Activated gamma-delta T cell (primary cell): ENCODE results near the gene PTPRA.
A peak's percentile ranks its signal among the peaks of the same experiment; 100 is the strongest.

ENCODE experiments used
- DNase-seq: peaks from one replicate; lab custom pipeline; 2025; lab: John Stamatoyannopoulos, UW

The PTPRA gene

DNA sequence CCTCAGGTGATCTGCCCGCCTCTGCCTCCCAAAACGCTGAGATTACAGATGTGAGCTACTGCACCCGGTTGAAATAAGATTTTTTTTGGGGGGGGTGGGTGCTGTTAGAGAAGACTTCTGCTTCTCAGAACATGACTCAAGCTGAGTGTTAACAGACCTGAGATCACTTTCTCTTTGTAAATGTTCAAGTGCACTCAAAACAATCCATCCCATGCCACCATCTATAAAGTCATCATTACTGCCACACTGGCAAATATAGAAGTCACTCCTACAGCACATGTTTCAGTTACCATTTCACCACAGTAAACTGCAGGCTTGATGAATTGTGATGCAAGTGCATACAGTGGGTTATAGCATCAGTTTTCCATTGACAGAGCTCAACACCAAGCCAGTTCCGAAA lies 23.8 kb upstream of the PTPRA start:
- DNase-seq: no peak

DNA sequence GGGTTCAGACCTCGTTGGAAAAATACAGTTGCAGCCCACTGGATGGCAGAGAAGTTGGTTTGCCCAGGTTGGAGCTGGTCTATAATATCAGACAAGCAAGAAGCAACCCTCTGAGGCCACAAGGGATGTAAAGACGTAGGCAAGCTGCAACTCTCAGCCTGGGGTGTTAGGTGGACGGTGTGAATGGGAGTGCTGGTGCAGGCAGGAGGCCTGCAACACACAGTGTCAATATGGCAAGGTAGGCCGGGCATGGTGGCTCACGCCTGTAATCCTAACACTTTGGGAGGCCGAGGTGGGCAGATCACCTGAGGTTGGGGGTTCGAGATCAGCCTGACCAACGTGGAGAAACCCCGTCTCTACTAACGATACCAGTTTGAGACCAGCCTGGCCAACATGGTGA lies 22.2 kb upstream of the PTPRA start:
- no peak for DNase-seq

DNA sequence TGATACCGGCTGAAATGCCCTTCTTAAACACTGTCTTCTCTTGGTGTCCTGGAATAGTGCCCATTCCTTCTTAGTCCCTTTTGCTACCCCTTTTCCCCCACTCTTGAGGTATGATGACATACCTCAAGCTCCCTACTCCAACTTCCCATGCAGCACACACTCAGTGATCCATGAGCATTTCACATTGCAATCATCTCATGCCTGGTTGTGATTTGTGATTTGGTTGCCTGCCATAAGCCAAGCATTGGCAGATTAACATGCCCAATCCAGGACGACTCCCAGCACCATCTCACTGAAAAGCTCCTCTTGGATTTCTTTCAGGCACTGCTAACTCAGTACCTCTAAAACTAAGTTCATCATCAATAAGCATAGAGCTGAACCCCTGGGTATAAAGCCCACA lies 14.7 kb upstream of the PTPRA start:
- no peak for DNase-seq

DNA sequence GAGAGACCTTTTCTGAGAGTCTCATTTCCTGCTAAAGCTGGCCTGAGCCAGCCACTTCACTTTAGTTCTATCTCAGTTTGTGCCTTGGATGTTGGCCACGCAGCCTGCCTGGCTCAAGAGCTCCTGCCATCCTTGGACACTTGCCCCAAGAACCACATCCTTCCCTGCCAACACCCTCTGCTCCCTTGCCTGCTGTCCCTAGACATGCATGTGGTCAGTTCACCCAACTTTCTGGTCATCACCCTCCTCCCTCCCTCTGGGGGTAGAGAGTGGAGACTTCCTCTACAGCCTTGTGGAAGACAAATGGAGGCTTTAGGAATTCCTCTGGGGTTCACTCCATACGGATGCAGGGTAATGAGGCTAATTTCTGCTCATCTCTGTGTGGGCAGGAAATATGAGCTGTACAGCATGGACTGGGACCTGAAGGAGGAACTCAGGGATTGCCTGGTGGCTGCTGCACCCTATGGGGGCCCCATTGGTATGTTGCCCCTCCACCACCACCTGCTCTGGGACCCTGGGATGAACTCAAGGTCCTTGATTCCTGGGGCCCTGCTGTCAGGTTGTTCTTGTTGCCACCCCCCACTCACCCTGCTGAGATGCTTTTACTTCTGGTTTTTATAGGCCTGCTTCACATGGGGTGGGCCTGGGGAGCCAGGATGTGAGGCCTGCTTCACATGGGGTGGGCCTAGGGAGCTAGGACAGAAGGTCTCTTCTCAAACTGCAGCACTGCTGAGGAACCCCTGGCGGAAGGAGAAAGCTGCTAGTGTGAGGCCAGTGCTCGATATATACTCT lies 13.8 kb upstream of the PTPRA start:
- no peak for DNase-seq

DNA sequence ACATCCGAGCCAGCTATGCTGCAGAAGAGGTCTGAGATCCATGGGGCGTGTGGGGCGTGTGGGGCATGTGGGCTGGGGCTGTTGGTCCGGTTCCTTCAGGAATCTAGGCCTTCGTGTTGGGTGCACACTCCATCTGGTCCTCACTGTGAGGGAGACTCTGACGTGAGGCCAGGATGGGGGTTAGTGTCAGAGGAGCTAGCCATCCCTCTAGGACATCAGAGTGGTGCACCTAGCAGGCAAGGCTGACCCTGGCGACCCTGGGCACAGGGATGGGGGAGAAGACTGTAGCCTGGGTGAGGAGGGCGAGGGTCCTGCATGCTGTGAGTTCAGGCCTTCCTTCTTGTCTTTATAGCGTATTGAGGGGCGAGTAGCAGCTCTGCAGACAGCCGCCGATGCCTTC lies 8.7 kb upstream of the PTPRA start:
- DNase-seq: no peak

DNA sequence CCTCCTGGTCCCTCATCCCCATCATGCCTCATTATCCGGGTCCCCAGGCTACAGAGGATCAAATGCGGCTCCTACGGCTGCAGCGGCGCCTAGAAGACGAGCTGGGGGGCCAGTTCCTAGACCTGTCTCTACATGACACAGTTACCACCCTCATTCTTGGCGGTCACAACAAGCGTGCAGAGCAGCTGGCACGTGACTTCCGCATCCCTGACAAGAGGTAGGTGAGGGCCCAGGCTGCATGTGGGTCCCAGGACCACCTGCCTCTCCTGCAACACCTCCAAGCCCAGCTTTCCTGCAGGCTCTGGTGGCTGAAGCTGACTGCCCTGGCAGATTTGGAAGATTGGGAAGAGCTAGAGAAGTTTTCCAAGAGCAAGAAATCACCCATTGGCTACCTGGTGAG lies 8.2 kb upstream of the PTPRA start:
- DNase-seq: no peak

DNA sequence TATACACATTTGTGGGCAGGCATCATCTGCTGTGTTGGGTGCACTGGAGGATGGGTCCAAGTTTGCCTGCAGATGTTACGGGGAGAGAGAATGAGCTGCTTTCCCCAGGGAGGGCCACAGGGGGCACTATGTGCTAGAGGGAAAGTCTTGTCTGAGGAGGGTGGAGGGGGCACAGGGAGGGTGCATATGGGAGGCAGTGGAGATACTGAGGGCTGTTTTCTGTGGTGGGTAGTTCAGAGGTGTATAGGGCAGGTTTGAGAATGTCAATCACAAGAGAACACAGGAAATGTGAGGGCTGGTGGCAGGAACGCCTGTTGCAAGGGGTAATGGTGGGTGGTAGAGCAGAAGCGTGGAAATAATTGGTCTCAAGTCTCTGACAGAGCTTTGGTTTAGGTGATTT lies 7.7 kb upstream of the PTPRA start:
- no peak for DNase-seq

DNA sequence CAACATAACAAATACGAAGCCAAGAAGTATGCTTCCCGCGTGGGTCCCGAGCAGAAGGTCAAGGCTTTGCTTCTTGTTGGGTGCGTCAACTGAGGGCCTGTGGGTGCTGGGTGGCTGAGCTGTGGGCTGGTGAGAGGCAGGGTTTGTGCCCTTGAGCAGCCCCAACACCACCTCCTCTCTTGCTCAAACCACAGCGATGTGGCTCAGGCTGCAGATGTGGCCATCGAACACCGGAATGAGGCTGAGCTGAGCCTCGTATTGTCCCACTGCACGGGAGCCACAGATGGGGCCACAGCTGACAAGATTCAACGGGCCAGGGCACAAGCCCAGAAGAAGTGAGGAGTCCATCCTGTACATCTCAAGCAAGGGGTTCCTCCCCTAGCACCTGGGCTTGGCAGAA lies 7.0 kb upstream of the PTPRA start:
- DNase-seq: peak; percentile 15

DNA sequence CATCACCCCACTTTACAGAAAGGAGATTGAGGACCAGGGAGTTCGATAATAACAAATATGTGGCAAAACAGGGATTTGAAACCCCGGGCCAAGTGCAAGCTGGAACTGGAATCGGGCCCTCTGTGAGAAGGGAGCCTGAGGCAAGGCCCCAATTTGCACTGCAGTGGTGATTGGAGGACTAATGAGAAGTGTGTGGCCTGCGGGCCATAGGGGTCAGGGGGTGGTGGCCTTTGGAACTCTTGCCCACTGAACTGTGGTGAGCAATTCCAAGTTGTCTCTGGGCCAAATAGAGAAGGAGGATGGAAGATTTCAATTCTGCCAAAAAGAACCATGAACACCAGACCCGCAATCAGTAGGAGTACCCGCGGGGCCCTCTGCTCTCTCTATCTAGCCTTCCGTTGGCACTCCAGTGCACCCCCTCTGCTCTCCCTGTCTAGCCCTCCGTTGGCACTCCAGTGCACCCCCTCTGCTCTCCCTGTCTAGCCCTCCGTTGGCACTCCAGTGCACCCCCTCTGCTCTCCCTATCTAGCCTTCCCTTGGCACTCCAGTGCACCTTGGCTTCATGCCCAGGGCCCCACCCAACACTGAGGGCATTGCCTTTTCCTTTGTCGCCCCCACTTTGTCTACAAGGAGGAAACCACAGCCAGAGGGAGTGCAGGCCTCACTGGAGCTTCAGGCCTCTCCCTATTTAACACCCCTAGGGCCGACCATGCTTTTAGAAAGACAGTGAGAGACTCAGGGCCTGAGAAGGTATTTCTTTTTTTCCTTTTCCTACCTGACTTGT lies 6.0 kb upstream of the PTPRA start:
- no peak for DNase-seq

DNA sequence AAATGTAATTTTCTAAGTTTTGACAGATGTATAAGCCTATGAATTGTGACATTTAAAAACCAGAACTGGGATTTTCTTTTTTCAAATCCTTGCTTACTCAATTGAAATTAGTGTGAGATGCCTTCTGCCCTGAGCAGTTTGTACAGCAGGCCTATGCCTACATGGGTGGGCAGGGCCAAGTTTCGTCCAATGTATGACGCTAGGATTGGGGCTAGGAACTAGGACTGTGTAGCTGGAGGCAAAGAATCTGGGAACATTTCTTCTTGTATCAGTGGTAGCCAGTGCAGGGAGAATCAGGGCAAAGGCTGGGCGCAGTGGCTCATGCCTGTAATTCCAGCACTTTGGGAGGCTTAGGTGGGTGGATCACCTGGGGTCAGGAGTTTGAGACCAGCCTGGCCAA lies 3.9 kb upstream of the PTPRA start:
- no peak for DNase-seq

DNA sequence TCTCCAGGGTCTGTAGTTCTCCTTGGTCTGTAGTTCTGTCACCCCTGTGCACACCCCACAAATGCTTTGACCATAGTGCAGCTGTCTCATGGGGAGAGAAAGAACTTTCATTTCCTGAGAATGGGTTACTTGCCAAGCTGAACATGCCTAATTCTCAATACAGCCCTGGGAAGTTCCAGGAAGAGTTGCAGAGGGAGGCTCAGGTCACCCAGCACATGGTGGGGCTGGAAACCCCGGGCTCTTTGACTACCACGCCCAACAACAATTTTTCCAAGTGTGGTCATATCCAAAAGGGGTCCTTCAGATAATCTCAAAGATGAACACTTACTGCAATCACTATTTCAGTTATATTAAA lies 2.2 kb upstream of the PTPRA start:
- no peak for DNase-seq

DNA sequence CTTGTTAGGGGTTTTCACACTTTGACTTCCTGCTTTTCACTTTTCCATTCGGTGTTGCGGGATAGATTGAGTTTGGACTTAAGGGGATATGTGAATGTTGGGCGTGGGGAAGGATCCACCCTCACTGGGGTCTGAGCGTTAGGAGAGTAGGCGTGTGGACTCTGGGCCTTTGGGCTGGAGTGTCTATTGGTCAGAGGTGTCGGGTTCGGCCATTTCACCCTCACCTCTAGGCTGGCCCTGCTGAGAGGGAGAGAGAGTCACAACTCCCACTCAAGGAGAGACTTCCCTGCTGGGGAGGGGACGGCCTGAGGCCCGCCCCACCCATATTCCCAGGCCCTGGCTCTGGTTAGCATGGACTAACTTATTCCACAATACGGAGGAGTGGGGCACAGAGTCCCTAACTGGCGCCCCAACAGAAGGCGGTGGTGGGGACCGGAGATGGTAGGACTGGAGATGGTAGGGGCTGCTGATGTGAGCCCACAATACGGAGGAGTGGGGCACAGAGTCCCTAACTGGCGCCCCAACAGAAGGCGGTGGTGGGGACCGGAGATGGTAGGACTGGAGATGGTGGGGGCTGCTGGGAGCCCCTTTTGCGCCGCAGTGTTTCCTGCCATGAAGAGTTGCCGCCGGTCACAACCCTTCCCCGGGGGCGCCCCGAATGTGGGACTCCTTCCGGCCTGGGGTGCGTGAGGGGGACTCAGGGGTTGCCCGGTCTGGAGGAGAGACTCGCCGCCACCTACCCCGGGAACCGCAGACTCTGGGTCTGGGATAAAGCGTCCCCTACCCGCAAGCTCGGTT lies 1.4 kb upstream of the PTPRA start:
- peak; percentile 39 for DNase-seq

DNA sequence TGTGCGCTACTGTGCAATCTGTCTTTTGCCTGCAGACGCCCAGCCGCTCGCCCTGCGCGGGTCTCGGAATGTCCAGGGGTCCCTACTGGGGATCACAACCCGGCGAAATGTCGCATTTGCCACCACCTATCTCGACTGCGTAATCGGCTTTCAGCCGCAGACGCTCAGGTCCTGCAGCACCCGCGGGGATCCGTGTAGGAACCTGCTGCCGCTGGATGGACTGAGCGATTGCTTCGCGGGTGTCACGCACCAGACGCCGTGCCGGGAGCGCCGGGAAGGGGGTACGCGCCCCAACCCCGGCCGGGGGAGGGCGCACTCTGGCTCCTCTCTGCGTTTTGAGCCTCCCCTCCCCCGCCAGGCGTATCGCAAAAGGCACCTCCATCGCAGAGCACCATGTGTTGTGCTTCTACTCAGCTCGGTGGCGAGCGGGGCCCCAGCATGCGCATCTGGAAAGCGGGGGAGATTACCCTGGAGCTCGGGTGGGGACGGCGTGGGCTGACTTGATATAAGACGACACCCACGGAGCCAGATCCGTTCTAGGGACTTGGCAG lies 747 bp upstream of the PTPRA start:
- DNase-seq: peak; percentile 44

DNA sequence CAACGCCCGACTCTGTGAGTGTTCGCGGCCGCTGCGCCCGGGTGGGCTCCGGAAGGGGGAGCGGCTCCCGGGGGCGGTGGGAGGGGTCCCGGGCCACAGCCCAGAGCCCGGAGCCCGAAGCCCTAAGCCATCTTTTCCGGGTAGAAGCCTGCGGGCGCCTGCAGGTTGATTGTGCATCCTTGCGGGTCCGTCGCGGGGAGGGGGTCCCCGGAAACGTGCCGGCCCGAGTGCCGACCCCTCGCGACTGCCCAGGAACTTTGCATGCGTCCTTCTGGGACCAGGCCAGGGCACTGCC lies 413 bp downstream of the PTPRA start:
- DNase-seq: peak; percentile 68

DNA sequence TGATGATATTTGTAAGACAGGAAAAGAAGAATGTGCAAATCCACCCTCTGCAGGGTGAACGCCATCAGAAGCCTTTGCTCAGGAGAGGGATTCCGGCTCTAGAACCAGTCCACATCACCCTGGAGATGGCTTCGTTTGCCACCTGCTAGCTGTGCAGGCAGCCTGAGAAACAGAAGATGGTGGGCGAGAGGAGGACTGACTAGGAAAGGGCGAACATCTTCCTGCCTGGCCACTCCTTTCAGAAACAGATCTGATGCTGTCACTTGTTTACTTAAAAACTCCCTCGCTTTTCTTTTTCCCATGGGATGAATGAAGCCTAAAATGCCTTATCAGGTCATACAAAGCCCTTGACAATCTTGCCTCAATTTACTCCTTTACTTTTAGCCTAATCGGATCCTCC lies 1.2 kb downstream of the PTPRA start:
- no peak for DNase-seq

DNA sequence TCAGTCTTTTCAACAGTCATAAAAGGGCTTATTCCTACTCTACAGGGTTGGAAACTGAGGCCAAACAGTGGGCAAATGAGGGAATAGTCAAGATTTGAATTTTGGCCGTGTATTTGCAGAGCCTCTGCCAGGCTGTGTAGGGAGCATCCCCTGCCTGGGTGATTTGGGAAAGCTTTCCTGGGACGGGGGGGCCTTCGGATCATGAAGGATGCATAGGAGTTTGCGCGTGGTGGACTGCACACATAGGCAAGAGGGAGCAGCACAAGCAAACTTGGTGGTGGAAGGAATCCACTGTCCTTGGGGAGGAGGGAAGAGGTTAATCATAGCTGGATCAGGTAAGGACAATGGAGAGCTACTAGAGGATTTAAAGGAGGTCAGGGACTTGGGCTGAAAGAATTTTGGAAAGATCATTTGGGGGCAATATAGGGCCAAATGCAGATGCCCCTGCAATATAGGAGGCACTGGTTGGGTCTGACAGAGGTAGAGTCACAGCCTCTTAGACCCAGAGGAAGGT lies 2.5 kb downstream of the PTPRA start:
- DNase-seq: no peak

DNA sequence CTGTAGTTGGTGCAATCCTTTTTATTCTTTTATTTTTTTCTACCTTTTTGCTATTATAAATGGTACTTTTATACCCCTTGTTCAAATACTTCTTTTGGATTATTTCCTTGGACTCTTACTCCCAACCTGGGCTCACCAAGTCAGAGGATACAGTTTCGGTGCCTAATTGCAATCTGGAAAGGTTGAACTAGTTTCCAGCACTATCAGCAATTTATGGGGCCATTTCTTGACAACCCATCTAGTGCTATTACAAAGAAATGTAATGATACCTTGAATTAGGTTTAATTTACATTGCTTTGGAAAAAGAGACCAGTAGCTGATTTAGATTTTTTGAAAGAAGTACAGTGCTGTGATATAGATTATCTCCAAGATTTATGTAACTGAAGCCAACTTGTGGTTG lies 5.2 kb downstream of the PTPRA start:
- no peak for DNase-seq

DNA sequence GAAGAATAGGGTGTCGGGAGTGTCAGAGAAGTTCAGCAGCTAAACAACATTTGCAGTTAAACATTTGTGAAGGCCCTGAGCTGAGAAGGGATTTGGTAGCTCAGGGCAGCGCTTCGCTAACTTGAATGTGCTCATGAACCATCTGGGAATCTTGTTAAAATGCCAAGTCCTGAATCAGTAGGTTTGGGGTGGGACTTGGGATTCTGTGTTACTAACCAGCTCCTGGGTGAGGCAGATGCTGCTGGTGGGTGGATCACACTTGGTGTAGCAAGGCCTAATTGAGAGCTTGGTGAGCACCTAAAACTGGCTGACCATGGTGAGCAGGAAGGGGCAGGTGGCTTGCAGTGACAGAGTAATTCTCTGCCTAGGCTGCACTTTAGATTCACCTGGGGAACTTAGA lies 5.9 kb downstream of the PTPRA start:
- DNase-seq: no peak

DNA sequence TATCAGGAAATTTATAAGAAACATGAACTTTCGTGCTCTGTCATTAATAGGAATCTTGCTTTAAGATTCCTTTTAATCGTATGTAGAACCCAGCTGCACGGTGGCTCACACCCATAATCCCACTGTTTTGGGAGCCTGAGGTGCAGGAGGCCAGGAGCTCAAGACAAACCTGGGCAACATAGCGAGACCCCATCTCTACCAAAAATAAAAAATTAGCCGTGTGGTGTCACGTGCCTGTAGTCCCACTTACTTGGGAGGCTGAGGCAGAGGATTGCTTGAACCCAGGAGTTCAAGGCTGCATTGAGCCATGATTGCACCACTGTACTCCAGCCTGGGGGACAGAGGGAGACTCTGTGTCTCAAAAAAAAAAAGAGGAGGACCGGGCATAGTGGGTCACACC lies 7.4 kb downstream of the PTPRA start:
- DNase-seq: no peak

DNA sequence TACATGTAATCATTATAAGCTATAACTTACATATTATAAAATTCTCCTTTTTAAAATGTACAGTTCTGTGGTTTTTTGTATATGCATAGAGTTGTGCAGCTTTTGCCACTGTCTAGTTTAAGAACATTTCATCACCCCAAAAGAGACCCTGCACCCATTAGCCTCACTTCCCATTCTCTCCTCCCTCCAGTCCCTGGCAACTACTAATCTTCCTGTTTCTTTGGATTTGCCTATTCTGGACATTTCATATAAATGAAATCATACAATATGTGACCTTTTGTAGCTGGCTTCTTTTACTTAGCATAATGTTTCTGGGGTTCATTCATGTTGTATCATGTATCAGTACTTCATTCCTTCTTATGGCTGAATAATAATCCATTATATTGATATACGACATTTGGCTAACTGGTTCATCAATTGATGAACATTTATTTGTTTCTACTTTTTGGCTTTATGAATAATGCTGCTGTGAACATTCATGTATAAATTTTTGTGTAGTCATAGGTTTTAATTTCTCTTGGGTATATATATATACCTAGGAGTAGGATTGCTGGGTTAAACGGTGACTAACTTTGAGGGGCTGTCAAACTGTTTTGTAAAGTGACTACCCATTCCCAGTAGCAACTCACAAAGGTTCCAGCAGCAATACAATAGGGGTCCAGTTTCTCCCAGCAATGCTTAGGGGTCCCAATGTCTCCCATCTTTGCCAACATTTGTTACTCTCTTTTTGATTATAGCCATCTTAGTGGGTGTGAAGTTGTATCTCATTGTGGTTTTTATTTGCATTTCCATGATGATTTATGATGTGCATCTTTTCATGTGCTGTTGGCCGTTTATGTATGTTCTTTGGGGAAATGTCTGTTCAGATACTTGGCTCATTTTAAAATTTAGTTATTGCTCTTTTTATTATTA lies 10.7 kb downstream of the PTPRA start:
- DNase-seq: no peak

DNA sequence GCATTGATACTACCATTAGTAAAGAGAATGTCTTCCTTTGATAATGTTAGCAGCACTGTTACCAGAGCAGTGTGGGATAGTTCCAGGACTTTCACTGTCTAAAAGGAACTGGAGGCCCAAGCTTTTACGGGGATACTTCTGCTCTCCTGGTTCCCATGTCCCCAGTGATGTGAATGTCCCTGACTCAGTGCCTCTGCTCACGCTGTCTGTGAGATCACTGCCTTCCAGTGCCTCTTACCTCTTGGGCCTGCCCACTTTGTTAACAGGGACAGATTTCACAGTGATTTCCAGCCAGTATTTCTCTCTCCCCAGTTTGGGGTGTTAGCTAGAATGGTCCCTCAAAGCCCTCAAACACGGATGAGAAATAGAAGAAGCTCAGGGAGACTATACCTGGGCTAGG lies 14.4 kb downstream of the PTPRA start:
- DNase-seq: no peak
